Activated T-cell treated with anti-CD3 and anti-CD28 coated beads, Interleukin-2, amount 50 U/mL, for 4 hours (primary cell): ENCODE measurements around the gene TUBGCP3. TPM values are rescaled to one million over a fixed set of nuclear protein-coding genes. Genes with fewer than 3 reads are reported as not detected.

Source experiments
- ATAC-seq, 2 donors: fragments of 200-7000 bp; cut with Tn5 transposase; one replicate each; pipeline ENCODE4 v1.10.0; 2021
- DNase-seq: peaks from one replicate; pipeline ENCODE4 v3.0.0-alpha.2; 2020
- H3K27me3 Mint-ChIP-seq: one replicate; pipeline ENCODE4 v1.8.0; 2021; ENCODE audit warnings: low read depth, mixed read lengths
- H3K36me3 Mint-ChIP-seq: one replicate; pipeline ENCODE4 v1.8.0; 2022; ENCODE audit warnings: mixed read lengths; ENCODE audit not compliant: insufficient read depth
- H3K4me1 Mint-ChIP-seq: one replicate; pipeline ENCODE4 v1.8.0; 2021; ENCODE audit warnings: low read depth, mixed read lengths
- H3K4me3 Mint-ChIP-seq: one replicate; pipeline ENCODE4 v1.8.0; 2021; ENCODE audit warnings: mild to moderate bottlenecking, moderate library complexity, mixed read lengths
- H3K9me3 Mint-ChIP-seq: one replicate; pipeline ENCODE4 v1.8.0; 2021; ENCODE audit warnings: mixed read lengths
- total RNA-seq, 3 donors: library from RNA; stranded (reverse); gene quantifications; one replicate each; pipeline ENCODE4 v1.2.1, GENCODE V29; 2021

Gene TUBGCP3
- total RNA-seq, 3 donors from 2014 or later: 51.8 to 54.6 (median 52.5) TPM

GRCh38 chr13:112545856-112546255 lies 42.1 kb downstream of the TUBGCP3 start:
- H3K4me3 Mint-ChIP-seq: no peak overlapping the region
- no peak for DNase-seq
- no peaks in the 10 kb centered on the region for H3K9me3 Mint-ChIP-seq
- H3K4me1 Mint-ChIP-seq: no peaks in the 10 kb centered on the region
- peaks cover 43% of the 10 kb centered on the region for H3K36me3 Mint-ChIP-seq
- ATAC-seq: no peak
- H3K27me3 Mint-ChIP-seq: no peaks in the 10 kb centered on the region

GRCh38 chr13:112532837-112533745 lies 54.9 kb downstream of the TUBGCP3 start:
- Mint-ChIP-seq H3K4me1 (peaks cover 12% of the 10 kb centered on the region), H3K27me3 (no peaks in the 10 kb centered on the region), H3K4me3 (no peak overlapping the region), H3K36me3 (peaks cover 18% of the 10 kb centered on the region), H3K9me3 (no peaks in the 10 kb centered on the region)
- ATAC-seq (peak; percentile 48 to 55), DNase-seq (no peak)

GRCh38 chr13:112531263-112531794 lies 56.6 kb downstream of the TUBGCP3 start:
- no peak for ATAC-seq
- peaks cover 12% of the 10 kb centered on the region for H3K4me1 Mint-ChIP-seq
- no peak for DNase-seq
- H3K27me3 Mint-ChIP-seq: no peaks in the 10 kb centered on the region
- no peak overlapping the region for H3K4me3 Mint-ChIP-seq
- H3K9me3 Mint-ChIP-seq: no peaks in the 10 kb centered on the region
- H3K36me3 Mint-ChIP-seq: peaks cover 10% of the 10 kb centered on the region

GRCh38 chr13:112530861-112531260 lies 57.1 kb downstream of the TUBGCP3 start:
- H3K27me3 Mint-ChIP-seq: no peaks in the 10 kb centered on the region
- H3K4me3 Mint-ChIP-seq: no peak overlapping the region
- DNase-seq: no peak
- H3K9me3 Mint-ChIP-seq: no peaks in the 10 kb centered on the region
- no peak for ATAC-seq
- peaks cover 12% of the 10 kb centered on the region for H3K4me1 Mint-ChIP-seq
- peaks cover 7% of the 10 kb centered on the region for H3K36me3 Mint-ChIP-seq

GRCh38 chr13:112529216-112529615 lies 58.7 kb downstream of the TUBGCP3 start:
- H3K36me3 Mint-ChIP-seq: peaks cover 7% of the 10 kb centered on the region
- no peak for ATAC-seq
- H3K9me3 Mint-ChIP-seq: no peaks in the 10 kb centered on the region
- peaks cover 9% of the 10 kb centered on the region for H3K4me1 Mint-ChIP-seq
- H3K27me3 Mint-ChIP-seq: no peaks in the 10 kb centered on the region
- no peak overlapping the region for H3K4me3 Mint-ChIP-seq
- no peak for DNase-seq

- Mint-ChIP-seq H3K9me3 (no peaks in the 10 kb centered on the region), H3K4me3 (no peak overlapping the region), H3K36me3 (peaks cover 11% of the 10 kb centered on the region), H3K27me3 (no peaks in the 10 kb centered on the region), H3K4me1 (no peaks in the 10 kb centered on the region)
- ATAC-seq (no peak), DNase-seq (no peak)
These were observed 61.7 kb downstream of the TUBGCP3 start for GRCh38 chr13:112526146-112526853.

- Mint-ChIP-seq H3K36me3 (peaks cover 11% of the 10 kb centered on the region), H3K27me3 (no peaks in the 10 kb centered on the region), H3K9me3 (no peaks in the 10 kb centered on the region), H3K4me1 (no peaks in the 10 kb centered on the region), H3K4me3 (no peak overlapping the region)
- DNase-seq (no peak), ATAC-seq (no peak)
These were observed 62.5 kb downstream of the TUBGCP3 start for GRCh38 chr13:112525356-112525945.

- Mint-ChIP-seq H3K27me3 (no peaks in the 10 kb centered on the region), H3K9me3 (no peaks in the 10 kb centered on the region), H3K36me3 (peaks cover 15% of the 10 kb centered on the region), H3K4me3 (no peak overlapping the region), H3K4me1 (no peaks in the 10 kb centered on the region)
- no peak for ATAC-seq
- no peak for DNase-seq
These were observed 65.4 kb downstream of the TUBGCP3 start for GRCh38 chr13:112522578-112522977.

GRCh38 chr13:112521073-112521685 lies 66.8 kb downstream of the TUBGCP3 start:
- ATAC-seq (peak in 1 of 2 donors; percentile 18), DNase-seq (no peak)
- Mint-ChIP-seq H3K9me3 (no peaks in the 10 kb centered on the region), H3K27me3 (no peaks in the 10 kb centered on the region), H3K36me3 (peaks cover 19% of the 10 kb centered on the region), H3K4me1 (no peaks in the 10 kb centered on the region), H3K4me3 (no peak overlapping the region)

- Mint-ChIP-seq H3K4me3 (no peak overlapping the region), H3K9me3 (no peaks in the 10 kb centered on the region), H3K4me1 (no peaks in the 10 kb centered on the region), H3K36me3 (peaks cover 25% of the 10 kb centered on the region), H3K27me3 (no peaks in the 10 kb centered on the region)
- ATAC-seq (no peak), DNase-seq (no peak)
These were observed 68.4 kb downstream of the TUBGCP3 start for GRCh38 chr13:112519517-112520060.

- Mint-ChIP-seq H3K27me3 (no peaks in the 10 kb centered on the region), H3K4me3 (no peak overlapping the region), H3K4me1 (no peaks in the 10 kb centered on the region), H3K36me3 (peaks cover 24% of the 10 kb centered on the region), H3K9me3 (no peaks in the 10 kb centered on the region)
- no peak for DNase-seq
- ATAC-seq: no peak
These were observed 71.7 kb downstream of the TUBGCP3 start for GRCh38 chr13:112516218-112516617.

- ATAC-seq (no peak), DNase-seq (no peak)
- Mint-ChIP-seq H3K36me3 (peaks cover 26% of the 10 kb centered on the region), H3K27me3 (no peaks in the 10 kb centered on the region), H3K4me3 (no peak overlapping the region), H3K9me3 (no peaks in the 10 kb centered on the region), H3K4me1 (no peaks in the 10 kb centered on the region)
These were observed 74.2 kb downstream of the TUBGCP3 start for GRCh38 chr13:112513761-112514160.

GRCh38 chr13:112510987-112511685 lies 76.8 kb downstream of the TUBGCP3 start:
- no peaks in the 10 kb centered on the region for H3K27me3 Mint-ChIP-seq
- H3K36me3 Mint-ChIP-seq: peaks cover 34% of the 10 kb centered on the region
- no peaks in the 10 kb centered on the region for H3K9me3 Mint-ChIP-seq
- DNase-seq: no peak
- no peaks in the 10 kb centered on the region for H3K4me1 Mint-ChIP-seq
- H3K4me3 Mint-ChIP-seq: no peak overlapping the region
- peak; percentile 65 to 72 for ATAC-seq
